WTC11 (cell line): ENCODE results near the gene GLYATL2. TPM values are rescaled to one million over a fixed set of nuclear protein-coding genes. Genes with fewer than 3 reads are reported as not detected.

Source experiments
- ZNF121 ChIP-seq: sonication (generic); formaldehyde crosslinking; IDR thresholded peaks from 2 replicates; pipeline ENCODE4 v1.8.0; 2023; ENCODE audit warnings: missing genetic modification reagents
- total RNA-seq: library from RNA; stranded (reverse); gene quantifications from 3 replicates; pipeline ENCODE4 v1.2.3, GENCODE V29; 2021

The GLYATL2 gene
- total RNA-seq, 1 experiment from 2014 or later = 0.20 TPM

DNA sequence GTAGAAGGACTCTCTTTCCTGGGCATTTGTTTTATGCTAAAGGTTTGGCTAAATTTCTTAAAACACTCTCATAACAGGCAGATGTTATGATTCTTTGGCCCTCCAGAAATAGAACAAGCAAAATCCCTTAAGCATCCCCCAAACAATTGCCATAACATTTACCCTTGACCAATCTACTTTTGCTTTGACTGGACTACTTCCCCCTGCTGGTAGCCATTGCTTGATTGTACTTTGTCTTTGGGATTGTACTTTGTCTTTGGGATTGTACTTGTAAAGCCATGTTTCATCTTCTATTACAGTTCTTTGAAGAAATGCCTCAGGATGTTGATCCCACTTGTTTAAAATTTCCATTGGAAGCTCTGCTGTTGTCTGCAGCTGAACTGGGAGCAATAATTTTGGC, 59.5 kb downstream of the GLYATL2 start (continued):
- no peak for TF ChIP-seq ZNF121 (CRISPR knock-in tag)

Other genes with a start within 250 kb of the GLYATL2 start
- 0.55 to 1.6 TPM (median 0.82 TPM) in 3 replicates for gene CNTF, start 222.0 kb downstream of the GLYATL2 start, total RNA-seq
- 0.32 TPM in 1 of 3 replicates, not detected in the others for gene GLYAT, start 112.8 kb downstream of the GLYATL2 start, total RNA-seq
- gene GLYATL1, start 94.8 kb upstream of the GLYATL2 start, total RNA-seq = 5.4 to 9.4 TPM (median 7.3 TPM) in 3 replicates
- 0.21 TPM in 1 of 3 replicates, not detected in the others for gene GLYATL1B, start 241.6 kb upstream of the GLYATL2 start, total RNA-seq